ENCODE results near the gene ARL14EP. TPM values are rescaled to one million over a fixed set of nuclear protein-coding genes. Genes with fewer than 3 reads are reported as not detected.
A peak's percentile ranks its signal among the peaks of the same experiment; 100 is the strongest.

The ARL14EP gene
- total RNA-seq, 1 donor from 2014 or later = 54.8 TPM

GRCh38 chr11:30381879-30382278, 59.0 kb downstream of the ARL14EP start:
- no peak overlapping the region for H2AFZ ChIP-seq (replicated peaks)

More at GRCh38 chr11:30381879-30382278, 59.0 kb downstream of the ARL14EP start:
- H3F3A ChIP-seq (ENCODE audit: low read depth) = peaks cover 7% of the 10 kb centered on the region
- no peak overlapping the region for H3K4me3 ChIP-seq
- Mint-ChIP-seq H3K4me1 (peaks cover 12% of the 10 kb centered on the region), H3K4me3 (no peak overlapping the region), H3K27me3 (ENCODE audit: insufficient read depth, low read depth) (no peaks in the 10 kb centered on the region), H3K27ac (no peak overlapping the region), H3K36me3 (no peaks in the 10 kb centered on the region), H3K9me3 (peaks cover 2% of the 10 kb centered on the region)
- H4K20me1 ChIP-seq (ENCODE audit: low read depth) = no peaks in the 10 kb centered on the region
- H3K27me3 ChIP-seq = no peaks in the 10 kb centered on the region
- H3K4me1 ChIP-seq = peaks cover 20% of the 10 kb centered on the region
- no peak overlapping the region for H3K27ac ChIP-seq
- H3K9ac ChIP-seq = no peak overlapping the region
- DNase-seq (ENCODE audit: low spot score) = peak; percentile 48
- no peaks in the 10 kb centered on the region for H3K9me3 ChIP-seq (ENCODE audit: low read depth)
- TF ChIP-seq EZH2 (IDR thresholded peaks at IDR 0.05) (no peak), EZH2phosphoT487 (IDR thresholded peaks at IDR 0.05) (no peak), CTCF (IDR thresholded peaks at IDR 0.05) (no peak)
- H3K4me2 ChIP-seq = no peak overlapping the region
- H3K79me2 ChIP-seq (ENCODE audit: low read depth) = no peaks in the 10 kb centered on the region
- no peaks in the 10 kb centered on the region for H3K36me3 ChIP-seq

Other genes starting within 250 kb of the ARL14EP start
- gene FSHB, start 92.1 kb upstream of the ARL14EP start, total RNA-seq (ENCODE audit: low replicate concordance) = not detected in 2 replicates

Data from neural progenitor cell (in vitro differentiated cells).